Suprapubic skin (tissue), 4 donors: ENCODE measurements around the gene BOD1L2. TPM values are rescaled to one million over a fixed set of nuclear protein-coding genes. Genes with fewer than 3 reads are reported as not detected.

Experiments used
- DNase-seq, 2 donors: peaks; one replicate each; pipeline ENCODE4 v3.0.0-alpha.2; 2019; ENCODE audit warnings: low spot score in 2 of 2
- H3K27ac ChIP-seq: fragments of 200-600 bp; sonication (generic); one replicate; pipeline ENCODE4 v1.5.1; 2019
- H3K27me3 ChIP-seq: fragments of 200-600 bp; sonication (generic); one replicate; pipeline ENCODE4 v1.5.1; 2019
- H3K36me3 ChIP-seq: fragments of 200-600 bp; sonication (generic); one replicate; pipeline ENCODE4 v1.5.1; 2019
- H3K4me1 ChIP-seq: fragments of 200-600 bp; sonication (generic); one replicate; pipeline ENCODE4 v1.5.1; 2019
- H3K4me3 ChIP-seq: fragments of 200-600 bp; sonication (generic); one replicate; pipeline ENCODE4 v1.5.1; 2019; ENCODE audit warnings: mild to moderate bottlenecking
- H3K9me3 ChIP-seq: fragments of 200-600 bp; sonication (generic); one replicate; pipeline ENCODE4 v1.5.1; 2019
- EP300 ChIP-seq: sonication (generic); formaldehyde crosslinking; IDR thresholded peaks from one replicate; pipeline ENCODE4 v1.6.1; 2017; ENCODE audit warnings: antibody characterized with exemption
- POLR2A ChIP-seq, 2 donors: fragments of 450-650 bp; IDR thresholded peaks; one replicate each; pipeline ENCODE4 v1.6.1; 2017; ENCODE audit warnings: antibody characterized with exemption in 2 of 2, mild to moderate bottlenecking in 2 of 2, moderate library complexity in 2 of 2
- POLR2AphosphoS5 ChIP-seq, 3 donors: sonication (generic); formaldehyde crosslinking; IDR thresholded peaks; one replicate each; pipeline ENCODE4 v1.6.1; 2017; ENCODE audit warnings: antibody characterized with exemption in 3 of 3
- WGBS: methylation state at CpG from one replicate; pipeline ENCODE4 v1.1.5; 2018; 5-methylcytosine and 5-hydroxymethylcytosine counted together
- total RNA-seq, 4 donors: library from RNA; depleted of rRNA; stranded (reverse); fragments of >200 nt; gene quantifications; one replicate each; pipeline ENCODE4 v1.1.0, GENCODE V29; 2016
- TF ChIP-seq, protein P1 (sequence below), 2 donors: fragments of 200-600 bp in 1 of 2; fragments of 450-650 bp in 1 of 2; sonication (generic) in 1 of 2; IDR thresholded peaks; one replicate each; pipeline ENCODE4 v1.5.1; 2016 to 2019; ENCODE audit warnings: antibody characterized with exemption in 2 of 2, mild to moderate bottlenecking in 1 of 2, moderate library complexity in 1 of 2

BOD1L2 gene
- not detected for total RNA-seq

DNA sequence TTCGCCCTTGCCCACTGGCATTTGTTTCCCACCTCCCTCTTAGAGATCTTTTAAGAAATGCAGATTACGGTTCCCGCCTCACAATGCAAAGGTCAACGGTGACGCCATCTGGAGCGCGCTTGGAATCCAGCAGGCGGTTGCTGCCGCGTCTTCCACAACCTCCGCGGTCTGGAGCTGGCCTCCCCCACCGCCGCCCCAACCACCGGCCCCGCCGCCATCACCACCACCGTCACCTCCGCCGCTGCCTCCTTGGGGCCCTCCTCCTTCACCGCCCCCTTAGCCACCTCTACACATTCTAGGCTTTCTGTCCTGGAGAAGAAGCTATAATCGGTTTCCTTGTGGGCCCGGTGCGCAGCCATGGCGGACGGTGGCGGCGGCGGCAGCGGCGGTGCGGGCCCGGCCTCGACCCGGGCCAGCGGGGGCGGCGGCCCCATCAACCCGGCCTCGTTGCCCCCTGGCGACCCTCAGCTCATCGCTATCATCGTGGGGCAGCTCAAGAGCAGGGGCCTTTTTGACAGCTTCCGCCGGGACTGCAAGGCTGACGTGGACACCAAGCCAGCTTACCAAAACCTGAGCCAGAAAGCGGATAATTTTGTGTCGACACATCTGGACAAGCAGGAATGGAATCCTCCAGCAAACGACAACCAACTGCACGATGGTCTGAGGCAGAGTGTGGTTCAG is at the start of gene BOD1L2:
Gene BOD1L2, plus strand, starts transcription at position 132 of the 681 bp plus-strand sequence. Its CDS starts 226 bp downstream, at position 358.
- H3K27me3 ChIP-seq: peaks cover 3% of the 10 kb centered on the region
- DNase-seq: no peak
- no peaks in the 10 kb centered on the region for H3K36me3 ChIP-seq
- no peak for TF ChIP-seq POLR2A (IDR thresholded peaks at IDR 0.05)
- no peak for TF ChIP-seq POLR2AphosphoS5 (IDR thresholded peaks at IDR 0.05)
- TF ChIP-seq, protein P1, sequence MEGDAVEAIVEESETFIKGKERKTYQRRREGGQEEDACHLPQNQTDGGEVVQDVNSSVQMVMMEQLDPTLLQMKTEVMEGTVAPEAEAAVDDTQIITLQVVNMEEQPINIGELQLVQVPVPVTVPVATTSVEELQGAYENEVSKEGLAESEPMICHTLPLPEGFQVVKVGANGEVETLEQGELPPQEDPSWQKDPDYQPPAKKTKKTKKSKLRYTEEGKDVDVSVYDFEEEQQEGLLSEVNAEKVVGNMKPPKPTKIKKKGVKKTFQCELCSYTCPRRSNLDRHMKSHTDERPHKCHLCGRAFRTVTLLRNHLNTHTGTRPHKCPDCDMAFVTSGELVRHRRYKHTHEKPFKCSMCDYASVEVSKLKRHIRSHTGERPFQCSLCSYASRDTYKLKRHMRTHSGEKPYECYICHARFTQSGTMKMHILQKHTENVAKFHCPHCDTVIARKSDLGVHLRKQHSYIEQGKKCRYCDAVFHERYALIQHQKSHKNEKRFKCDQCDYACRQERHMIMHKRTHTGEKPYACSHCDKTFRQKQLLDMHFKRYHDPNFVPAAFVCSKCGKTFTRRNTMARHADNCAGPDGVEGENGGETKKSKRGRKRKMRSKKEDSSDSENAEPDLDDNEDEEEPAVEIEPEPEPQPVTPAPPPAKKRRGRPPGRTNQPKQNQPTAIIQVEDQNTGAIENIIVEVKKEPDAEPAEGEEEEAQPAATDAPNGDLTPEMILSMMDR (IDR thresholded peaks at IDR 0.05): no peak
- TF ChIP-seq EP300: no peak
- H3K4me1 ChIP-seq: peaks cover 8% of the 10 kb centered on the region
- no peak within 1 kb of the TSS for H3K4me3 ChIP-seq
- no peaks in the 10 kb centered on the region for H3K9me3 ChIP-seq
- WGBS: 94% methylated on average over 42 of the region's 50 CpGs
- no peak within 1 kb of the TSS for H3K27ac ChIP-seq

DNA sequence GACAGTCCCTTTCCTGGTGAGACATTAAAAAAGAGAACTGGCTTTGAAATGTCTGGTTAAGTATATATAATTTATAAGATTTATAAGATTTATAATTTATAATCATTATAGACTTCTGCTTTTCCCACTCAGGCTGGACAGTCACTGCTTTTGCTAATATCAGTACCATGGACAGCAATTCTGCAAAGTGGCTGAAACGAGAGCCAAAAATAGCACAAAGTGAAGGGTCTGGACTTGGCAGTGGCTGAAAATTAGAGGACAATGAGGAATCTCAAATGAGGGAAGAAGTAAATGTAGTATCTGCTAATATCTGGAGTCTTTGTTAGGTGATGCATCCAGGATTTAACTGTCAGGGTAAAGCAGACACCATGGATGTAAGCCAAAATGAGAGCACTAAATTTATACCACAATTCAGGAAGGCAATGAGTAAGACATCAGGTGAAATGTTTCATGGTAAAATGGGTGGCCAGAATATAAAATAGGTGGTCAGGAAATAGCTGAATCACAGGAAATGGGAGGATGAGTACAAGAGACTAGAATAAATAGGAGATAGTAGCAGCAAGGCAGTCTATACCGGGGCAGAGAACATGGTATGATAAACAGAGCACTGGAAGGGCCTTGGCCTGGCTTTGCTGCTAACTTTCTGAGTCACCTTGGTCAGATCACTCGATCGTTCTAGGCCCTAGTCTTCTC is 39.6 kb upstream of the BOD1L2 start:
- peaks cover 3% of the 10 kb centered on the region for H3K27me3 ChIP-seq
- no peak overlapping the region for H3K4me3 ChIP-seq
- no peaks in the 10 kb centered on the region for H3K9me3 ChIP-seq
- DNase-seq: no peak
- no peaks in the 10 kb centered on the region for H3K4me1 ChIP-seq
- H3K36me3 ChIP-seq: no peaks in the 10 kb centered on the region
- 60% methylated on average over 4 of the region's 4 CpGs for WGBS
- no peak overlapping the region for H3K27ac ChIP-seq
- TF ChIP-seq POLR2A (IDR thresholded peaks at IDR 0.05): no peak
- TF ChIP-seq EP300: no peak
- TF ChIP-seq POLR2AphosphoS5 (IDR thresholded peaks at IDR 0.05): no peak
- TF ChIP-seq, protein P1 (IDR thresholded peaks at IDR 0.05): no peak

DNA sequence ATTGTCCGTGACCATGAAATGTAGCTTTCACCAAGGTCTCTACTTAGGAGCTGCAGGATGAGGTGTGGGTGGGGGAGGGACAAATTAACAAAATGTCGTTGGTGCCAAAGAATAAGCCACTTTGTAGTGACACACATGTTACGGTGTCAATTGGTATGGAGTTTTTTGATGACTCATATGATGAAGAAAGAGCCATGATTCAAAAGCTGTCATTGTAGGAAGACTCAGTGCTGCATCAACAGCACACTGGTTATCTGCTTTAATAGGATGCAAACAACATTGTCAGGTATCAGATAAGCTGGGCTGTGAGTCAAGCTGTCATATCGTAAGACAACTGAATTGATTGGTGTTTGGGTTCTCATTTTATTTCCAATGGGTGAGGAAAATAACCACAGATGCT is 36.6 kb upstream of the BOD1L2 start:
- Histone ChIP-seq H3K27me3 (no peaks in the 10 kb centered on the region), H3K27ac (no peak overlapping the region), H3K4me1 (no peaks in the 10 kb centered on the region), H3K9me3 (no peaks in the 10 kb centered on the region), H3K36me3 (no peaks in the 10 kb centered on the region), H3K4me3 (no peak overlapping the region)
- WGBS: 71% methylated on average over 4 of the region's 4 CpGs
- TF ChIP-seq POLR2AphosphoS5 (IDR thresholded peaks at IDR 0.05) (no peak), EP300 (no peak), POLR2A (IDR thresholded peaks at IDR 0.05) (no peak)
- TF ChIP-seq, protein P1 (IDR thresholded peaks at IDR 0.05): no peak
- no peak for DNase-seq

DNA sequence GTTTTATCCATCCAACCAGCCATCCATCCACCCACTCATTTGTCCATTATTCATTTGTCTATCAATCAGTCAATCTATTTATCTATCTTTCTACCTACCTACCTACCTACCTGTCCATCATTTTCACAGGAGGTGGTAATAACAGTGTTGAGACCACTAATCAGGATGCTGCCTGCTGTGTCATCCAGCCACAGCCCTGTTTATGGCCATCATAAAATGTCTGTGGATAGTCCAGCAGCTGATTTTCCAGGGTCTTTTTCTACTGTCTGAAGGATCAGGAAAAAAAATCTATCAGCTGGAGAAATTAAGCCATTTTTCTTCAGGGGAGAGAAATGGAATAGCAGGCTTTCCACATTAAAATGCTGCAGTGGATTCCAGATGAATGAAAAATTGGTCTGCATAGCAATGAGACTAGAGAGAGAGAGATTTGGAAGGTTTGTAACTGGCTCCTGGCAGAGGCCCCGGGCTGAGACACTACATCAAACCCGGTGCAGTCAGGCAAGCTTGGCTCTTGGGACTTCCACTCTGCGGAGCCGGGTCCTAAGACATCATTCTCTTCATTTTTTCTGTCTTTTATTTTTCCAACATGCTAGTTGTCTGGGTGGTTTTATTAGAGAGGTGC is 33.0 kb upstream of the BOD1L2 start:
- H3K27ac ChIP-seq: no peak overlapping the region
- WGBS: 40% methylated on average over 4 of the region's 4 CpGs
- no peak for TF ChIP-seq POLR2A (IDR thresholded peaks at IDR 0.05)
- H3K27me3 ChIP-seq: no peaks in the 10 kb centered on the region
- H3K9me3 ChIP-seq: no peaks in the 10 kb centered on the region
- no peaks in the 10 kb centered on the region for H3K36me3 ChIP-seq
- H3K4me3 ChIP-seq: no peak overlapping the region
- no peak for DNase-seq
- H3K4me1 ChIP-seq: no peaks in the 10 kb centered on the region

DNA sequence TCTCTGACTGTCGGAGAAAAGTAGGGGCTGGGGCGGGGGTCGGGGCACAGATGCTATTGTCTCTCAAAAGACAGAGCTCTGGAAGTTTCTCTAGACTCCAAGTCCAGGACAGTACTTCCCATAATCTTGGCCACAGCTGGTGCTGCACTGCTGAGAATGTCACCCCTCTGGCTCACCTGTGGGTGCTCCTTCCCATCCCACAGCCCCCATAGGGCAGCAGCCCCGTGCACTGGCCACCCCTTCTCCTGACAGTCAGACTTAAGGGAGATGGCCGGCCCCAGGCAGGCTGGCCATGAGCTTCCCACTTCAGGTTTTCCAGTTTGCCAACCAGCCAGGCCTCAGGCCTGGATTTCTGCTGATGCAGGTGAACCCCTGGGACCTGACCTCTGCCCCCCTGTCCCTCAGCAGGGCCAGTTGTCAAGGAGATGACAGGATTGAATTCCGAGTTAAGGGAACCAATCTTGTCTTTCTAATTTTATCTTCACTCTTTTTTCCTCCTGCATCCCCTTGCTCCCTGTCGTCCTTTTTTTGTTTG is 30.2 kb upstream of the BOD1L2 start:
- Histone ChIP-seq H3K36me3 (no peaks in the 10 kb centered on the region), H3K4me1 (no peaks in the 10 kb centered on the region), H3K9me3 (no peaks in the 10 kb centered on the region), H3K27ac (no peak overlapping the region), H3K4me3 (no peak overlapping the region), H3K27me3 (peaks cover 7% of the 10 kb centered on the region)
- 60% methylated on average over 7 of the region's 7 CpGs for WGBS
- DNase-seq: no peak
- no peak for TF ChIP-seq POLR2AphosphoS5 (IDR thresholded peaks at IDR 0.05)
- TF ChIP-seq EP300: no peak
- no peak for TF ChIP-seq POLR2A (IDR thresholded peaks at IDR 0.05)
- TF ChIP-seq, protein P1 (IDR thresholded peaks at IDR 0.05): no peak
